GM04504 (cell line): ENCODE data around the gene CDC42EP3.

Source experiments
- DNase-seq: peaks from one replicate; pipeline ENCODE4 v3.0.0-alpha.2; 2012; ENCODE audit warnings: low read depth

The CDC42EP3 gene

GRCh38 chr2:37671009-37671815, at the start of gene CDC42EP3:
Gene CDC42EP3, minus strand, starts transcription at chr2:37671642. Its CDS starts 25,055 bp downstream, at chr2:37646587.
- DNase-seq, result no peak

GRCh38 chr2:37721201-37721560, 49.7 kb upstream of the CDC42EP3 start:
- DNase-seq, result no peak

- no peak for DNase-seq
These were observed 49.2 kb upstream of the CDC42EP3 start for GRCh38 chr2:37720533-37721200.

GRCh38 chr2:37718515-37719161, 47.2 kb upstream of the CDC42EP3 start:
- DNase-seq, result no peak

GRCh38 chr2:37713258-37713700, 41.8 kb upstream of the CDC42EP3 start:
- peak; percentile 80 for DNase-seq

- no peak for DNase-seq
These were observed 40.4 kb upstream of the CDC42EP3 start for GRCh38 chr2:37711831-37712230.

- DNase-seq, result peak; percentile 77
These were observed 39.9 kb upstream of the CDC42EP3 start for GRCh38 chr2:37711308-37711731.

- DNase-seq, result no peak
These were observed 37.7 kb upstream of the CDC42EP3 start for GRCh38 chr2:37709111-37709510.

GRCh38 chr2:37708146-37708545, 36.7 kb upstream of the CDC42EP3 start:
- no peak for DNase-seq

GRCh38 chr2:37707393-37707792, 36.0 kb upstream of the CDC42EP3 start:
- DNase-seq, result no peak

GRCh38 chr2:37706334-37707183, 35.1 kb upstream of the CDC42EP3 start:
- no peak for DNase-seq

- DNase-seq, result no peak
These were observed 33.7 kb upstream of the CDC42EP3 start for GRCh38 chr2:37705191-37705590.

GRCh38 chr2:37698931-37699481, 27.6 kb upstream of the CDC42EP3 start:
- DNase-seq, result no peak

- no peak for DNase-seq
These were observed 23.9 kb upstream of the CDC42EP3 start for GRCh38 chr2:37695336-37695735.

GRCh38 chr2:37692711-37693110, 21.3 kb upstream of the CDC42EP3 start:
- no peak for DNase-seq

- no peak for DNase-seq
These were observed 18.3 kb upstream of the CDC42EP3 start for GRCh38 chr2:37689751-37690150.

- DNase-seq, result no peak
These were observed 17.5 kb upstream of the CDC42EP3 start for GRCh38 chr2:37688771-37689468.

- DNase-seq, result no peak
These were observed 15.5 kb upstream of the CDC42EP3 start for GRCh38 chr2:37686792-37687526.

- DNase-seq, result no peak
These were observed 13.4 kb upstream of the CDC42EP3 start for GRCh38 chr2:37684809-37685208.
